ENCODE measurements around the gene GHR.

GHR gene

DNA sequence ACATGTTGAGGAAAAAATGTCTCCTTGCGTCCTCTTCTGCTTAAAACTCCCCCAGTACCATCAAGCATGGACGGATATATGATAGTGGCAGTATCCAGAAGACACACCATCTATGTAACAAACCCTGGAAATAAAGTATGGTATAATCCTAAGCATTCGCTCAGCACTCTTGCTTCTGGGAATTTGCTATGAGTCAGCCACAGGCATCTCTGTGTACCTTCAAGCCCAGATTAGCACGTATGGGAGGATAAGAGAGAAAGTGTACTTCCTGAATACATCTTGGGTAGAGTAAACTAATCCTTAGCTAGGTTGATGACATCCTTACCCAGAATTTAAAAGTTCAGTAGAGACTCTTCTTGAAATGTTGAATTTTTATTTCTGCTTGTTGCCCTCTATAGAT, 71.2 kb downstream of the GHR start:
- DNase-seq (ENCODE audit: low read depth): no peak
- no peak for TF ChIP-seq CTCF (IDR thresholded peaks at IDR 0.05; ENCODE audit: control insufficient read depth, insufficient read depth, low read depth, low read length, missing control alignments)
- H3K4me3 ChIP-seq (ENCODE audit: control insufficient read depth, low read depth, low read length): no peak overlapping the region

GRCh38 chr5:42495914-42496313, 72.7 kb downstream of the GHR start:
- no peak for DNase-seq (ENCODE audit: low read depth)
- TF ChIP-seq CTCF (IDR thresholded peaks at IDR 0.05; ENCODE audit: control insufficient read depth, insufficient read depth, low read depth, low read length, missing control alignments): no peak
- H3K4me3 ChIP-seq (ENCODE audit: control insufficient read depth, low read depth, low read length): no peak overlapping the region

DNA sequence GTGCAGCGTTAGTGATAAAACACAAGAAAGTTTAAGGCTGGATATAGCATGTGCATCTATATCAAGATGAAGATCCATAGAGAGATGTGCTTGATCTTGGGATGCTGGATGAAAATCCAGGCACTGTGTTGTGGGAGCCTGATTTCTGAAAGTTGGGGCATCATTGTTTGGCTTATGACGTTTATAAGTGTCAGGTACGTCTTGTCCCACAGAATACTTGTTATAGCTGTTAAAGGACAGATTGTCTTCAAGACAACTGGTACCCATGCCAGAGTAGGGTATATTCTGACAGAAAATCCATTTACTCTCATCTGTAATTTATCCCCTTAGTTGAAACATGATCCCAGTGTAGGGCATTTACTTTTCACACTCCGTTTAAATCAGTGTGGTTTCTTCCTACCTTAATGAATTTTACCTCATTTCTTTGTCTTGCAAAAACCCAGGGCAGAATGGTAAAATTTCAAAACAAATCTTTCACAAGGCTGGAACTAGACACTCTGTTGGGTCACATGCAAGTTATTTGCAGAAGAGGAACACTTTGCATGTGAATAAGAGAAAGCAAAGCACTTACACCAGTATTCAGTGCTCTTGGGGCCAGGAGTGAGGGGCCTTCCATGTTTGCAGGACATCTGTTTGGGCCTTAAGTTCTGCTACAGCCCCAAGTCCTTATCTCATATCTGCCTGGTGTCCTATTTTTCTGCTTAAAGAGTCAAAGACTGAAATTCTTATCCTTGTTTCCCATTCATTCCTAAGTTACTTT, 73.3 kb downstream of the GHR start:
- H3K4me3 ChIP-seq (ENCODE audit: control insufficient read depth, low read depth, low read length): no peak overlapping the region
- no peak for TF ChIP-seq CTCF (IDR thresholded peaks at IDR 0.05; ENCODE audit: control insufficient read depth, insufficient read depth, low read depth, low read length, missing control alignments)
- no peak for DNase-seq (ENCODE audit: low read depth)

GRCh38 chr5:42498000-42498399, 74.8 kb downstream of the GHR start:
- H3K4me3 ChIP-seq (ENCODE audit: control insufficient read depth, low read depth, low read length): no peak overlapping the region
- no peak for DNase-seq (ENCODE audit: low read depth)
- no peak for TF ChIP-seq CTCF (IDR thresholded peaks at IDR 0.05; ENCODE audit: control insufficient read depth, insufficient read depth, low read depth, low read length, missing control alignments)

GRCh38 chr5:42499016-42499415, 75.8 kb downstream of the GHR start:
- no peak for DNase-seq (ENCODE audit: low read depth)
- no peak for TF ChIP-seq CTCF (IDR thresholded peaks at IDR 0.05; ENCODE audit: control insufficient read depth, insufficient read depth, low read depth, low read length, missing control alignments)
- no peak overlapping the region for H3K4me3 ChIP-seq (ENCODE audit: control insufficient read depth, low read depth, low read length)

GRCh38 chr5:42500003-42500599, 76.9 kb downstream of the GHR start:
- no peak for DNase-seq (ENCODE audit: low read depth)
- no peak for TF ChIP-seq CTCF (IDR thresholded peaks at IDR 0.05; ENCODE audit: control insufficient read depth, insufficient read depth, low read depth, low read length, missing control alignments)
- H3K4me3 ChIP-seq (ENCODE audit: control insufficient read depth, low read depth, low read length): no peak overlapping the region
